ENCODE data around the gene MUC4.

The MUC4 gene

GRCh38 chr3:195811756-195812155 lies at the start of gene MUC4:
Gene MUC4 (minus strand): TSS chr3:195811929. CDS start chr3:195811817, 112 bp downstream.
- no peak for DNase-seq

GRCh38 chr3:195860456-195860855 lies 48.7 kb upstream of the MUC4 start:
- no peak for DNase-seq

GRCh38 chr3:195859846-195860411 lies 48.2 kb upstream of the MUC4 start:
- DNase-seq, result no peak

GRCh38 chr3:195859061-195859845 lies 47.5 kb upstream of the MUC4 start:
- peak; percentile 35 for DNase-seq

- no peak for DNase-seq
Observed at GRCh38 chr3:195856410-195857084, 44.8 kb upstream of the MUC4 start.

GRCh38 chr3:195855471-195856409 lies 44.0 kb upstream of the MUC4 start:
- DNase-seq, result no peak

- DNase-seq, result no peak
Observed at GRCh38 chr3:195854628-195855294, 43.0 kb upstream of the MUC4 start.

- DNase-seq, result no peak
Observed at GRCh38 chr3:195853996-195854395, 42.3 kb upstream of the MUC4 start.

- DNase-seq, result no peak
Observed at GRCh38 chr3:195853036-195853435, 41.3 kb upstream of the MUC4 start.

GRCh38 chr3:195850857-195851543 lies 39.3 kb upstream of the MUC4 start:
- peak; percentile 87 for DNase-seq

GRCh38 chr3:195849322-195850074 lies 37.8 kb upstream of the MUC4 start:
- no peak for DNase-seq

GRCh38 chr3:195847055-195847950 lies 35.6 kb upstream of the MUC4 start:
- no peak for DNase-seq

GRCh38 chr3:195845483-195845882 lies 33.8 kb upstream of the MUC4 start:
- DNase-seq, result no peak

GRCh38 chr3:195844671-195845218 lies 33.0 kb upstream of the MUC4 start:
- DNase-seq, result no peak

- no peak for DNase-seq
Observed at GRCh38 chr3:195839260-195840010, 27.7 kb upstream of the MUC4 start.

GRCh38 chr3:195838714-195839113 lies 27.0 kb upstream of the MUC4 start:
- DNase-seq, result no peak

- DNase-seq, result no peak
Observed at GRCh38 chr3:195836476-195837135, 24.9 kb upstream of the MUC4 start.

GRCh38 chr3:195835791-195836190 lies 24.1 kb upstream of the MUC4 start:
- DNase-seq, result no peak
